GM23338 (cell line): ENCODE data around the gene IFITM5. TPM values are rescaled to one million over a fixed set of nuclear protein-coding genes. Genes with fewer than 3 reads are reported as not detected.

Experiments used
- ATAC-seq: fragments of 200-7000 bp; cut with Tn5 transposase; 3 replicates; pipeline ENCODE4 v1.9.1; 2020
- DNase-seq: peaks from one replicate; pipeline ENCODE4 v3.0.0-alpha.2; 2015; ENCODE audit warnings: low spot score
- H2AFZ ChIP-seq: fragments of 200-600 bp; sonication (generic); 2 replicates; pipeline ENCODE4 v1.8.0; 2016; ENCODE audit warnings: antibody characterized with exemption, mild to moderate bottlenecking, moderate library complexity
- H3F3A ChIP-seq: fragments of 200-600 bp; sonication (generic); replicated peaks from 2 replicates; pipeline ENCODE4 v1.8.0; 2017; ENCODE audit warnings: antibody characterized with exemption, mixed run types, low read depth
- H3K27ac ChIP-seq: fragments of 200-600 bp; sonication (generic); 2 replicates; pipeline ENCODE4 v1.6.1; 2016; ENCODE audit warnings: low read depth
- H3K27me3 ChIP-seq: fragments of 200-600 bp; sonication (generic); 2 replicates; pipeline ENCODE4 v1.8.0; 2016; ENCODE audit warnings: mild to moderate bottlenecking, mixed run types, moderate library complexity; ENCODE audit not compliant: insufficient read depth
- H3K36me3 ChIP-seq: fragments of 200-600 bp; sonication (generic); 2 replicates; pipeline ENCODE4 v1.8.0; 2016; ENCODE audit warnings: mild to moderate bottlenecking; ENCODE audit not compliant: insufficient read depth
- H3K4me1 ChIP-seq: fragments of 200-600 bp; sonication (generic); 2 replicates; pipeline ENCODE4 v1.8.0; 2016; ENCODE audit warnings: mild to moderate bottlenecking, moderate library complexity; ENCODE audit not compliant: insufficient read depth
- H3K4me2 ChIP-seq: fragments of 200-600 bp; sonication (generic); 2 replicates; pipeline ENCODE4 v1.7.1; 2017; ENCODE audit warnings: mixed run types
- H3K4me3 ChIP-seq: fragments of 200-600 bp; sonication (generic); 2 replicates; pipeline ENCODE4 v1.6.1; 2016; ENCODE audit warnings: mixed run types
- H3K79me2 ChIP-seq: fragments of 200-600 bp; sonication (generic); replicated peaks from 2 replicates; pipeline ENCODE4 v1.8.0; 2017; ENCODE audit warnings: mild to moderate bottlenecking; ENCODE audit not compliant: insufficient read depth
- H3K9me2 ChIP-seq: fragments of 200-600 bp; sonication (generic); 2 replicates; pipeline ENCODE4 v1.8.0; 2017; ENCODE audit not compliant: insufficient read depth
- H4K20me1 ChIP-seq: fragments of 200-600 bp; sonication (generic); replicated peaks from 2 replicates; pipeline ENCODE4 v1.8.0; 2017; ENCODE audit warnings: mild to moderate bottlenecking; ENCODE audit not compliant: insufficient read depth
- H3K27ac Mint-ChIP-seq: 2 replicates; pipeline ENCODE4 v1.8.0; 2020; ENCODE audit warnings: inconsistent platforms, mild to moderate bottlenecking, moderate library complexity, mixed read lengths
- H3K27me3 Mint-ChIP-seq: 3 replicates; pipeline ENCODE4 v1.8.0; 2022; ENCODE audit warnings: low read depth, mild to moderate bottlenecking, moderate library complexity, mixed read lengths, inconsistent platforms; ENCODE audit not compliant: insufficient read depth, poor library complexity
- H3K36me3 Mint-ChIP-seq: 3 replicates; pipeline ENCODE4 v1.8.0; 2021; ENCODE audit warnings: low read depth, mild to moderate bottlenecking, inconsistent platforms, moderate library complexity, mixed read lengths
- H3K4me1 Mint-ChIP-seq: 3 replicates; pipeline ENCODE4 v1.8.0; 2020; ENCODE audit warnings: mild to moderate bottlenecking, inconsistent platforms, mixed read lengths
- H3K4me3 Mint-ChIP-seq: 3 replicates; pipeline ENCODE4 v1.8.0; 2021; ENCODE audit warnings: moderate library complexity, mild to moderate bottlenecking, inconsistent platforms, mixed read lengths
- H3K9me3 Mint-ChIP-seq: 3 replicates; pipeline ENCODE4 v1.8.0; 2020; ENCODE audit warnings: moderate library complexity, mild to moderate bottlenecking, inconsistent platforms, mixed read lengths
- EZH2 ChIP-seq: fragments of 200-600 bp; sonication (generic); IDR thresholded peaks from one replicate; pipeline ENCODE4 v1.8.0; 2017; ENCODE audit warnings: antibody characterized with exemption, mild to moderate bottlenecking, low read depth; ENCODE audit not compliant: unreplicated experiment
- EZH2phosphoT487 ChIP-seq: fragments of 200-600 bp; sonication (generic); IDR thresholded peaks from one replicate; pipeline ENCODE4 v1.8.1; 2018; ENCODE audit warnings: antibody characterized with exemption; ENCODE audit not compliant: unreplicated experiment
- JUNB ChIP-seq: IDR thresholded peaks from one replicate; pipeline ENCODE4 v1.6.1; 2016; ENCODE audit warnings: antibody characterized with exemption; ENCODE audit not compliant: unreplicated experiment
- ZNF114 ChIP-seq: fragments of 250-450 bp; sonication (Bioruptor Pico); IDR thresholded peaks from 2 replicates; pipeline ENCODE4 v1.5.0; 2020; ENCODE audit warnings: mild to moderate bottlenecking, moderate library complexity
- ZNF331 ChIP-seq: fragments of 250-450 bp; sonication (Bioruptor Pico); IDR thresholded peaks from 2 replicates; pipeline ENCODE4 v1.5.0; 2020; ENCODE audit warnings: low read depth, mild to moderate bottlenecking, moderate library complexity
- polyA plus RNA-seq: library from polyadenylated mRNA; unstranded; fragments of >200 nt; fragmentation: Nextera tagmentation; extraction: Ambion mirVana; gene quantifications from 2 replicates; pipeline ENCODE4 v1.2.1, GENCODE V29; 2016
- total RNA-seq: library from RNA; depleted of rRNA; stranded (reverse); fragments of >200 nt; shearing (Covaris generic); gene quantifications from 2 replicates; pipeline ENCODE4 v1.2.3, GENCODE V29; 2014
- TF ChIP-seq, protein P1 (sequence below): fragments of 250-450 bp; sonication (Bioruptor Pico); IDR thresholded peaks from 2 replicates; pipeline ENCODE4 v1.5.0; 2020; ENCODE audit warnings: mild to moderate bottlenecking, moderate library complexity
- TF ChIP-seq, protein P2 (sequence below): IDR thresholded peaks from one replicate; pipeline ENCODE4 v1.6.1; 2018; ENCODE audit warnings: antibody characterized with exemption; ENCODE audit not compliant: unreplicated experiment

Gene IFITM5
- total and polyA plus RNA-seq, 2 experiments from 2014 or later: not detected

DNA sequence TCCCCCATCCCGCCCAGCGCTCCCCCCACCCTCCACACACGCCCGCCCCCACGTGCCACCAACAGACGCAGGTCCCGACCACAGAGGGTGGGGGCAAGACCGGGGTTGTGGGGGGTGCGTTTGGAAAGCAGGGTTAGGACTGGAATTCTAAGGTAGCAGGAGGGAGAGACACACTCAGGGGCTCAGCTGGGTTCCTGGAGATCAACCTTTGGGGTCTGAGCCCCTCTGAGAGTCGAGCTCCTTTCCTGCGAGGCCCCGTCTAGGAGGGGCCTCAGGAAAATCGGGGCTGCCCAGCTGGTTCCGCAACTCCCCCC, 10.0 kb downstream of the IFITM5 start:
- peaks cover 26% of the 10 kb centered on the region for H3K27me3 ChIP-seq
- Mint-ChIP-seq H3K9me3 (peaks cover 2% of the 10 kb centered on the region; the same call in 1 of the 3 replicates), H3K36me3 (peaks cover 11% of the 10 kb centered on the region; the same call in 2 of the 3 replicates), H3K4me1 (peaks cover 26% of the 10 kb centered on the region), H3K27ac (no peak overlapping the region), H3K27me3 (peaks cover 25% of the 10 kb centered on the region), H3K4me3 (peak overlapping the region; percentile 71)
- peak overlapping the region; percentile 44; the same call in 1 of the 2 replicates for H3K4me3 ChIP-seq
- no peaks in the 10 kb centered on the region; the same call in 1 of the 2 replicates for H3K4me1 ChIP-seq
- H3K9me2 ChIP-seq: no peaks in the 10 kb centered on the region
- no peak overlapping the region for H3K27ac ChIP-seq
- no peak overlapping the region for H2AFZ ChIP-seq
- peak overlapping the region; percentile 76 for H3K4me2 ChIP-seq
- no peaks in the 10 kb centered on the region for H4K20me1 ChIP-seq
- no peaks in the 10 kb centered on the region for H3K36me3 ChIP-seq
- peaks cover 6% of the 10 kb centered on the region; the same call in 1 of the 2 replicates for H3F3A ChIP-seq
- TF ChIP-seq EZH2phosphoT487 (no peak), JUNB (no peak), ZNF331 (CRISPR knock-in tag) (no peak), EZH2 (no peak), ZNF114 (CRISPR knock-in tag) (no peak)
- TF ChIP-seq, protein P1, sequence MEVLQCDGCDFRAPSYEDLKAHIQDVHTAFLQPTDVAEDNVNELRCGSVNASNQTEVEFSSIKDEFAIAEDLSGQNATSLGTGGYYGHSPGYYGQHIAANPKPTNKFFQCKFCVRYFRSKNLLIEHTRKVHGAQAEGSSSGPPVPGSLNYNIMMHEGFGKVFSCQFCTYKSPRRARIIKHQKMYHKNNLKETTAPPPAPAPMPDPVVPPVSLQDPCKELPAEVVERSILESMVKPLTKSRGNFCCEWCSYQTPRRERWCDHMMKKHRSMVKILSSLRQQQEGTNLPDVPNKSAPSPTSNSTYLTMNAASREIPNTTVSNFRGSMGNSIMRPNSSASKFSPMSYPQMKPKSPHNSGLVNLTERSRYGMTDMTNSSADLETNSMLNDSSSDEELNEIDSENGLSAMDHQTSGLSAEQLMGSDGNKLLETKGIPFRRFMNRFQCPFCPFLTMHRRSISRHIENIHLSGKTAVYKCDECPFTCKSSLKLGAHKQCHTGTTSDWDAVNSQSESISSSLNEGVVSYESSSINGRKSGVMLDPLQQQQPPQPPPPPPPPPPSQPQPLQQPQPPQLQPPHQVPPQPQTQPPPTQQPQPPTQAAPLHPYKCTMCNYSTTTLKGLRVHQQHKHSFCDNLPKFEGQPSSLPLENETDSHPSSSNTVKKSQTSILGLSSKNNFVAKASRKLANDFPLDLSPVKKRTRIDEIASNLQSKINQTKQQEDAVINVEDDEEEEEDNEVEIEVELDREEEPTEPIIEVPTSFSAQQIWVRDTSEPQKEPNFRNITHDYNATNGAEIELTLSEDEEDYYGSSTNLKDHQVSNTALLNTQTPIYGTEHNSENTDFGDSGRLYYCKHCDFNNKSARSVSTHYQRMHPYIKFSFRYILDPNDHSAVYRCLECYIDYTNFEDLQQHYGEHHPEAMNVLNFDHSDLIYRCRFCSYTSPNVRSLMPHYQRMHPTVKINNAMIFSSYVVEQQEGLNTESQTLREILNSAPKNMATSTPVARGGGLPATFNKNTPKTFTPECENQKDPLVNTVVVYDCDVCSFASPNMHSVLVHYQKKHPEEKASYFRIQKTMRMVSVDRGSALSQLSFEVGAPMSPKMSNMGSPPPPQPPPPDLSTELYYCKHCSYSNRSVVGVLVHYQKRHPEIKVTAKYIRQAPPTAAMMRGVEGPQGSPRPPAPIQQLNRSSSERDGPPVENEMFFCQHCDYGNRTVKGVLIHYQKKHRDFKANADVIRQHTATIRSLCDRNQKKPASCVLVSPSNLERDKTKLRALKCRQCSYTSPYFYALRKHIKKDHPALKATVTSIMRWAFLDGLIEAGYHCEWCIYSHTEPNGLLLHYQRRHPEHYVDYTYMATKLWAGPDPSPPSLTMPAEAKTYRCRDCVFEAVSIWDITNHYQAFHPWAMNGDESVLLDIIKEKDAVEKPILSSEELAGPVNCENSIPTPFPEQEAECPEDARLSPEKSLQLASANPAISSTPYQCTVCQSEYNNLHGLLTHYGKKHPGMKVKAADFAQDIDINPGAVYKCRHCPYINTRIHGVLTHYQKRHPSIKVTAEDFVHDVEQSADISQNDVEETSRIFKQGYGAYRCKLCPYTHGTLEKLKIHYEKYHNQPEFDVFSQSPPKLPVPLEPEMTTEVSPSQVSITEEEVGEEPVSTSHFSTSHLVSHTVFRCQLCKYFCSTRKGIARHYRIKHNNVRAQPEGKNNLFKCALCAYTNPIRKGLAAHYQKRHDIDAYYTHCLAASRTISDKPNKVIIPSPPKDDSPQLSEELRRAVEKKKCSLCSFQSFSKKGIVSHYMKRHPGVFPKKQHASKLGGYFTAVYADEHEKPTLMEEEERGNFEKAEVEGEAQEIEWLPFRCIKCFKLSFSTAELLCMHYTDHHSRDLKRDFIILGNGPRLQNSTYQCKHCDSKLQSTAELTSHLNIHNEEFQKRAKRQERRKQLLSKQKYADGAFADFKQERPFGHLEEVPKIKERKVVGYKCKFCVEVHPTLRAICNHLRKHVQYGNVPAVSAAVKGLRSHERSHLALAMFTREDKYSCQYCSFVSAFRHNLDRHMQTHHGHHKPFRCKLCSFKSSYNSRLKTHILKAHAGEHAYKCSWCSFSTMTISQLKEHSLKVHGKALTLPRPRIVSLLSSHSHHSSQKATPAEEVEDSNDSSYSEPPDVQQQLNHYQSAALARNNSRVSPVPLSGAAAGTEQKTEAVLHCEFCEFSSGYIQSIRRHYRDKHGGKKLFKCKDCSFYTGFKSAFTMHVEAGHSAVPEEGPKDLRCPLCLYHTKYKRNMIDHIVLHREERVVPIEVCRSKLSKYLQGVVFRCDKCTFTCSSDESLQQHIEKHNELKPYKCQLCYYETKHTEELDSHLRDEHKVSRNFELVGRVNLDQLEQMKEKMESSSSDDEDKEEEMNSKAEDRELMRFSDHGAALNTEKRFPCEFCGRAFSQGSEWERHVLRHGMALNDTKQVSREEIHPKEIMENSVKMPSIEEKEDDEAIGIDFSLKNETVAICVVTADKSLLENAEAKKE (CRISPR knock-in tag): no peak
- TF ChIP-seq, protein P2, sequence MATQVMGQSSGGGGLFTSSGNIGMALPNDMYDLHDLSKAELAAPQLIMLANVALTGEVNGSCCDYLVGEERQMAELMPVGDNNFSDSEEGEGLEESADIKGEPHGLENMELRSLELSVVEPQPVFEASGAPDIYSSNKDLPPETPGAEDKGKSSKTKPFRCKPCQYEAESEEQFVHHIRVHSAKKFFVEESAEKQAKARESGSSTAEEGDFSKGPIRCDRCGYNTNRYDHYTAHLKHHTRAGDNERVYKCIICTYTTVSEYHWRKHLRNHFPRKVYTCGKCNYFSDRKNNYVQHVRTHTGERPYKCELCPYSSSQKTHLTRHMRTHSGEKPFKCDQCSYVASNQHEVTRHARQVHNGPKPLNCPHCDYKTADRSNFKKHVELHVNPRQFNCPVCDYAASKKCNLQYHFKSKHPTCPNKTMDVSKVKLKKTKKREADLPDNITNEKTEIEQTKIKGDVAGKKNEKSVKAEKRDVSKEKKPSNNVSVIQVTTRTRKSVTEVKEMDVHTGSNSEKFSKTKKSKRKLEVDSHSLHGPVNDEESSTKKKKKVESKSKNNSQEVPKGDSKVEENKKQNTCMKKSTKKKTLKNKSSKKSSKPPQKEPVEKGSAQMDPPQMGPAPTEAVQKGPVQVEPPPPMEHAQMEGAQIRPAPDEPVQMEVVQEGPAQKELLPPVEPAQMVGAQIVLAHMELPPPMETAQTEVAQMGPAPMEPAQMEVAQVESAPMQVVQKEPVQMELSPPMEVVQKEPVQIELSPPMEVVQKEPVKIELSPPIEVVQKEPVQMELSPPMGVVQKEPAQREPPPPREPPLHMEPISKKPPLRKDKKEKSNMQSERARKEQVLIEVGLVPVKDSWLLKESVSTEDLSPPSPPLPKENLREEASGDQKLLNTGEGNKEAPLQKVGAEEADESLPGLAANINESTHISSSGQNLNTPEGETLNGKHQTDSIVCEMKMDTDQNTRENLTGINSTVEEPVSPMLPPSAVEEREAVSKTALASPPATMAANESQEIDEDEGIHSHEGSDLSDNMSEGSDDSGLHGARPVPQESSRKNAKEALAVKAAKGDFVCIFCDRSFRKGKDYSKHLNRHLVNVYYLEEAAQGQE: no peak
- no peaks in the 10 kb centered on the region for H3K79me2 ChIP-seq
- ATAC-seq (no peak), DNase-seq (no peak)
